Measurements from ENCODE around the gene PARVG.

PARVG gene, protein sequence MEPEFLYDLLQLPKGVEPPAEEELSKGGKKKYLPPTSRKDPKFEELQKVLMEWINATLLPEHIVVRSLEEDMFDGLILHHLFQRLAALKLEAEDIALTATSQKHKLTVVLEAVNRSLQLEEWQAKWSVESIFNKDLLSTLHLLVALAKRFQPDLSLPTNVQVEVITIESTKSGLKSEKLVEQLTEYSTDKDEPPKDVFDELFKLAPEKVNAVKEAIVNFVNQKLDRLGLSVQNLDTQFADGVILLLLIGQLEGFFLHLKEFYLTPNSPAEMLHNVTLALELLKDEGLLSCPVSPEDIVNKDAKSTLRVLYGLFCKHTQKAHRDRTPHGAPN

GRCh38 chr22:44180706-44181032 lies at the start of gene PARVG:
TSS of gene PARVG (plus strand) at chr22:44180925. CDS start at chr22:44183330, 2,405 bp downstream.
- no peak for DNase-seq (ENCODE audit: low read depth)

GRCh38 chr22:44131412-44131811 lies 49.3 kb upstream of the PARVG start:
- no peak for DNase-seq (ENCODE audit: low read depth)

- DNase-seq (ENCODE audit: low read depth), result no peak
Observed at GRCh38 chr22:44131989-44132685, 48.6 kb upstream of the PARVG start.

- no peak for DNase-seq (ENCODE audit: low read depth)
Observed at GRCh38 chr22:44132724-44133123, 48.0 kb upstream of the PARVG start.

- DNase-seq (ENCODE audit: low read depth), result no peak
Observed at GRCh38 chr22:44133161-44133560, 47.6 kb upstream of the PARVG start.

DNA sequence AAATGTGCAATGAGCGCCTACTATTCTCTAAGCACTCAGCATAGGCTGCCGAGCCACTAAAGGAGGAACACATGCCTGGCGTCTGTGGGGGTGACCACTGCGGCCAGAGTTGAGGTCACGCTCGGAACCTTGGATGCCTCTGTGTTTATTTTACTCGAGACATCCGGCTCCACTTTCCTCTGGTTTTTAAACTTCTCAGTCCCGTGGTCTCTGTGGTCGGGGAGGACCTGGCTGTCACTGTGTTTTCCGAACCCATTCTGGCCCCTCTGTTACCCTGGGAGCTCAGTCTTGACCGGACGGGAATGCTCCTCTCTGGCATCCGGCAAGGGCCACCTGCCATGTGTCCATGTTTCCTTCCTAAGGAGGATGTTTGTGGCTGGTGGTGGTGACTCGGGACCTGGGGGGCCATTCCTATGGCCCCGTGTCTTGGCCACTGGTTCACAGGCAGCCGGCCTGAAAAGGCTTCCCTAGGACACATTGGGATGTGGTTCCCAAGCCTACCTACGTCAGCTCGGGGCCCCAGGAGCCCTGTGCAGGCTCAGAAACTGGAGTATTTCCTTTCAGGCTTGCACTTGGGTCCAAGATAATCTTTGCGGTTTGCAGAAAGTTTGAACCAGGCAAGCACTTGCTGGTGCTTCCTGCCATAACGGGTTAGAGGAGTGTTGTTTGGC lies 46.7 kb upstream of the PARVG start:
- no peak for DNase-seq (ENCODE audit: low read depth)

DNA sequence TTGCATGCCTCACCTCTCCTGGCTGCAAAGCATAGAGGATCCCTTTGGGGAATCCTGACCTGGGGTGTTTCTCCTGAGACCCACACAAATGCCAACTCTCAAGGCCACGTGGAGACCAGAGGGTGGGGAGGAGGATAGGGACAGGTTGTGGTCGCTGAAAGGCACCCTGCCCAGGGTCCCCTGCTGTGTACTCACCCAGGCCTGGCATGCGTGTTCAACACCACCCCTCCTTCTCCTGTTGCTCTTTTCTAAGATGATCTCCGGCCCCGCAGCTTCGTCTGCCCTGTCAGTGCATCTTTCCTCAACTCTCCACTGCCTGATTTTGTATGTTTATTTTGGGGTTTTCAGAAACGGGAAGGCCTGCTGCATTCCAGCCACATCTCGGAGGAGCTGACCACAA lies 44.6 kb upstream of the PARVG start:
- no peak for DNase-seq (ENCODE audit: low read depth)

DNA sequence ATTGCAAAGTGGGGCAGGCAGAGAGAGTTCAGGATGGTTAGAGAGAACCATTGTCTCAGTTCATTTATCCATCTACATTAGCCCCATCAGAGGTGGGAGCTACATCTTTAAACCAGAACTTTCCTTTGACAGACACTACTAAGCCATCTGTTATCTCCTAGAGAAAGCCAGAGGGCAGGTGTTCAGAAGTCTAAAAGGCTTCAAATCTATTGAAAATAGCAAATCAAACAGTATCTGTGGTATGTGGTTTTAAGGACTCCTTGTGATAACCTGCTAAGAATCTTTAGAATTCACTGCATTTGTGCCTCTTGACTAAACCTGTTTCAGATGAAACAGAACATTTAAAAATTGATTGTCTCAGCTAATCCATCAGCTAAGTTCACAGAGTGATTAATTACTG lies 43.9 kb upstream of the PARVG start:
- no peak for DNase-seq (ENCODE audit: low read depth)

DNA sequence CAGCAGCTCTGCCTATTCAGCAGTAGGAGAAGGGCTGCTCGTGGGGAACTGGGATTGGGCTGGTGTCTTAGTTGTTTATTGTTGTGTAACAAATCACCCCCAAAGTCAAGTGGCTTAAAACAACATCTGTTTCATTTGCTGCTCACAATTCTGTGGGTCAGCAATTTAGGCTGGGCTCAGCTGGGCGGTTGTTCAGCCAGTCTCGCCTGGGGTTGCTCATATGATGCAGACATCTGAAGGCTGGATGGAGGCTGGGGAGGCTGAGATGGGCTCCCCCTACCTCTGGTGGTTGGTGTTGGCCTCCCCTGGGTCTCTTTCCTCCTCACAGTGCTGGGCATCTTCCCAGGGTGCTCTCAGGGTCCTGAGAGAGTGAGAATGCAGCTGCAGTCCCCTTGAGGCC lies 43.3 kb upstream of the PARVG start:
- no peak for DNase-seq (ENCODE audit: low read depth)

GRCh38 chr22:44139773-44140172 lies 41.0 kb upstream of the PARVG start:
- DNase-seq (ENCODE audit: low read depth), result no peak

DNA sequence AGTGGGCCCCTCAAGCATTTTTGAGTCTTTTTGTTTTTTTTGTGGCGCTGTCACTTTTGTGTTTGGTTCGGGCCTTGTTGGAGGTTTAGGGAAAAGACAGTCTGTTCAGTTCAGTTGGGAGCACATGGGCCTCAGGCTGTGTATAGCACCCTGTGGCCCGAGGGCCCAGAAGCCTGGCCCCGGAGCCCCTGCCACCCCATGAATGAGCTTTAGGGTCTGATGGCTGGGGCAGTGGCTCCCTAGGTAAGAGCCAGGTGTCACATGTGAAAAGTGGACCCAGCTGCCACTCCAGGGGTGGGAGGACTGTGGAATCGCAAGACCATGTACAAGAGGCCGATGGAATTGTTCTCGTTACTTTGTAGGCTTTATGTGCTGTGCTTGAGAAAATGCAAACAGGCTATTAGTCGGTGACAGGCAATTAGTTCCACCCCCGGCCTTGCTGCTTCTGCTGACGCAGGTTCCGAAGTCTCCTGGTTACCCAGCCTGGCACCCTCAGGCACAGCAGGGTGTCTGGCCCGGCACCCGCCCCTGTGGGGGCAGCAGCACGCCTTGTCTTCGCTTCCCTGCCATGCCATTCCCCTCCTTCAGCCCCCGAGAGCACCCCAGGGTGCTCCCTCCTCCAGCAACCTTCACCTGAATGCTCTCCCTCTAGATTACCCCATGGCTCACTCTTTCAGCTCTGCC lies 38.2 kb upstream of the PARVG start:
- DNase-seq (ENCODE audit: low read depth), result no peak

DNA sequence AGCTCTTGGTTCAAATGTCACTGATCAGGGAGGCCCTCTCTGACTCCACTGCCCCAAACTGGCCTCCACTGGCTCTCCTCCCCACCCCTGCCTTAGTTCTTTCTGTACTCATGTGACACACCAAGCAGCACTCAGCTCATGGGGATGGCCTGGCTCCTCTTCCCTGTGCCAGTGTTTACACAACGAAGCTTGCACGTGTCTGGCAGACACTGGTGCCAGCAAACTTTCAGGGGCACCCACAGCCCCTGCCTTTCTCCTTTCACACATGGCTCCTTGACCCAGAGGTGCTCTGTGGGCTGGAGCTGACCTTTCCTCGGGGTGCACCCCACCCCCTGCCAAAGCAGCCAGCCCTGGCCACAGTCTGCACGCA lies 37.6 kb upstream of the PARVG start:
- DNase-seq (ENCODE audit: low read depth), result no peak

DNA sequence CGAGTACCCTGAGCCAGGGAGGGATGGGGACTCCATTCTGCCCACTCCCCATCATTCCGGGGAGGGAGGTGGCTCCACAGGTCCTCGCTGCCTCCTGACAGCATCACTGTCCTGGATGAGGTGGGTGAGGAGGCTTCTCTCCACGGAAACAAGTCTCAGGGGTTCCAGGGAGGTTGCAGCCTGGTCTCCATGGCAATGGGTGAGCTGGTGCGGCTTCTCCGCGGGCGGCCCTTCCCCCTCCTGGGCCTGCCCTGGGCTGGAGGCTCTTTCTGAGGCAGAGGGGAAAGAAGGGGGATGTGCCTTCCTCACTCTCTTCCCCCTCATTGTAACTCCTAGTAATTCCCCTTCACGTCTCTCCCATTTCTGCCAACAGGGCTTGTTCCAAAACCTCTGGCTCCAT lies 37.1 kb upstream of the PARVG start:
- no peak for DNase-seq (ENCODE audit: low read depth)

GRCh38 chr22:44144046-44144569 lies 36.6 kb upstream of the PARVG start:
- no peak for DNase-seq (ENCODE audit: low read depth)

GRCh38 chr22:44145544-44145943 lies 35.2 kb upstream of the PARVG start:
- DNase-seq (ENCODE audit: low read depth), result no peak

DNA sequence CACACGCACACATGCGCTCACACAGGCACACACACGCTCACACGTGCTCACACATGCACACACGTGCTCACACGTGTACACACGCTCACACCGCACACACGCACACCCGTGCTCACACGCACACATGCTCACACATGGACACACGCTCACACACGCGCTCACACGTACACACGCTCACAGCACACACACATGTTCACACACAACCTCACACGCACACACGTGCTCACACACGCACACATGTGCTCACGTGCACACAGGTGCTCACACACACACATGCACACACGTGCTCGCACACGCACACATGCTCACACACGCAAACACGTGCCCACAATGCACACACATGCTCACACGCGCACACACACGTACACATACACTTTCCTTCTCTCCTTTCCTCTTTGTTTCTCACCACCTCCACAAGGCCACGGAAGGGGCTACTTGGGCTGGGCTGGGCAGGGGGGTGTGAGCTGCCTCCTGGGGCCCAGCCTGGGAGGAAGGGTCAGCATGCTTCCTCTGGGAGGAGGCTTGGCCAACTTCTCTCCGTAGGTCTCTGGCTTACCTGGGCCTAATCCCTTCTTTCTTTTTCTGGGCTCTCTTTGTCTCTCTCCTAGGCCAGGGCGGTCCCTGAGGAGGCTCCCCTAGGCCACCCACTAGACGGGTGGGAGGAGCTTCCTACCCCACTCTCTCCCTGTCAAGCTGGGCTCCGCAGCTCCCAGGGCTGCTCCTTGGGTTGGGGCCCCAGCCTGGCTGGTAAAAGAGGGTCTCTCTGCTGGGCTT lies 34.5 kb upstream of the PARVG start:
- DNase-seq (ENCODE audit: low read depth), result no peak

DNA sequence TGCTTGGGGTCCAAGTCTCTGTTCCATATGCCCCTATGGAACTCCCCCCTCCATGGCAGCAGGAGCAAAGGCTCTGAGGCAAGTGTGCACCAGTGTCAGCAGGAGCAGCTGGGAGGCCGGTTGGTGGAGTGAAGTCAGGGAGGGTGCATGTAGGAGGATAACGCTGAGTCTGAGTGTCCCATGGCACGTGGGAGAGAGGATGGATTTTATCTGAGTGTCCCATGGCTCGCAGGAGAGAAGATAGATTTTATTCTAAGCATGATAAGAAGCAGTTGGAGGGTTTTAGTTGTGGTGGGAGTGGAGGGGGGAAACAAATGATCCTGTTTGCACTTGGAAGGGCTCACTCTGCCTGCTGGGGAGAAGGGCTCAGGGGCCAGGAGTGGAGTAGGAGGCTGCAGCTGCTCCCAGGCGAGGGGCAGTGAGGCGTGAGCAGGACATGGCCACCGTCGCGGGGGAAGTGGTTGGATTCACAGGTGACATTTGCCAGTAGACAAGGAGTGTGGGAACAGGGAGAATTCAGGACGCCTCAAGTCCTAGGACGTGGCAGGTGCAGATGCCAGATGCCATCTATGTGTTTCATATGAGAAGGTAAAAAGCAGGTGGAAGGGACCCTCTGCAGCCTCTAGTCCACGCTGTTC lies 33.6 kb upstream of the PARVG start:
- DNase-seq (ENCODE audit: low read depth), result no peak

GRCh38 chr22:44147821-44148574 lies 32.7 kb upstream of the PARVG start:
- DNase-seq (ENCODE audit: low read depth), result peak; percentile 29

DNA sequence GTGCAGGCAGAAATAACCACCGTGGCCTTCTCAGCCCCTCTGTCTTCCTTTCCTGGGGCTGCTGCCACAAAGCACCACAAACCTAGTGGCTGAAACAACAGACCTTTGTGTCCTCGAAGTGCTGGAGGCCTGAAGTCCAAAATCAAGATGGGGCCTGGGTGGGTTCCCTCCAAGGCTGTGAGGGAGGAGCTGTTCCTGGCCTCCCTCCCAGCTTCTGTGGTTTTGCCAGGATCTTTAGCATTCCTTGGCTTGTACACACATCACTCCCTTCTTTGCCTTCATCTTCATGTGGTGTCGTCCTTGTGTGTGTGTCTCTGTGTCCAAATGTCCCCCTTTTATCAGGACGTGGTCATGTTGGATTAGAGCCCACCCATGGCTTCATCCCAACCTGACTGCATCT lies 29.0 kb upstream of the PARVG start:
- peak; percentile 50 for DNase-seq (ENCODE audit: low read depth)

DNA sequence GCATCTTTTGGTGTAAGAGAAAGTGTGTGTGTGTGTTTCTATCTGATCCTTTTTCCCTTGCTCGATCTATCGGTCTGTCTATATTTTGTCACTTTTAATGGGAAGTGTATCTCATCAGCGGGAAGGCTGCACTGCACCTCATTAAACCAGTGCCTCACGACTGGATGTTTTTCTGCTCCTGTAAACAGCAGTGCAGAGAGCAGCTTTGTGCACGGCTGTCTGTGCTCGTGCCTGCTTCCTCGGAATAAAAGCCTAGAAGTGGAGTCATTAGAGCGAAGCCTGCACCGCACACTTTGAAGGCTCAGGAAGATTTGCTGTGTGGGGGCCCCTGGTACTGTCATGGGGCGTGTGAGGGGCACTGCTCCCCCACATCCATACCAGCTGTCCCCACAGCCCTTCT lies 27.0 kb upstream of the PARVG start:
- no peak for DNase-seq (ENCODE audit: low read depth)
